HUES64 (cell line): Measurements from ENCODE around the gene RHBDD1.

Experiments
- H3K27ac ChIP-seq: 2 replicates; pipeline ENCODE4 v1.7.0; 2013; ENCODE audit warnings: low read depth, low read length, inconsistent platforms
- H3K27me3 ChIP-seq: 2 replicates; pipeline ENCODE4 v1.6.1; 2013; ENCODE audit warnings: mild to moderate bottlenecking, low read length; ENCODE audit not compliant: insufficient read depth
- H3K36me3 ChIP-seq: 2 replicates; pipeline ENCODE4 v1.6.1; 2013; ENCODE audit warnings: mild to moderate bottlenecking, low read length; ENCODE audit not compliant: insufficient read depth
- H3K4me1 ChIP-seq: 2 replicates; pipeline ENCODE4 v1.6.1; 2013; ENCODE audit warnings: mild to moderate bottlenecking, low read length, moderate library complexity; ENCODE audit not compliant: insufficient read depth
- H3K4me3 ChIP-seq: 2 replicates; pipeline ENCODE4 v1.5.1; 2013; ENCODE audit warnings: mild to moderate bottlenecking, low read length, moderate library complexity
- H3K9ac ChIP-seq: 2 replicates; pipeline ENCODE4 v1.6.1; 2013; ENCODE audit warnings: mild to moderate bottlenecking, low read depth, low read length
- H3K9me3 ChIP-seq: 2 replicates; pipeline ENCODE4 v1.6.1; 2013; ENCODE audit warnings: low read depth, low read length; ENCODE audit not compliant: insufficient read depth
- WGBS: fragments of 150-250, 120-280 bp; methylation state at CpG from one replicate; pipeline ENCODE4 v1.1.7; 2013; ENCODE audit warnings: missing lambda C conversion rate; 5-methylcytosine and 5-hydroxymethylcytosine counted together

Gene RHBDD1

GRCh38 chr2:227016894-227017293, 181.0 kb downstream of the RHBDD1 start:
- Histone ChIP-seq H3K4me1 (no peaks in the 10 kb centered on the region), H3K27me3 (no peaks in the 10 kb centered on the region), H3K36me3 (no peaks in the 10 kb centered on the region), H3K9me3 (no peaks in the 10 kb centered on the region), H3K4me3 (no peak overlapping the region), H3K27ac (no peak overlapping the region), H3K9ac (no peak overlapping the region)
- WGBS: 67% methylated on average over 4 of the region's 4 CpGs

- Histone ChIP-seq H3K27ac (no peak overlapping the region), H3K9ac (no peak overlapping the region), H3K36me3 (no peaks in the 10 kb centered on the region), H3K4me3 (no peak overlapping the region), H3K9me3 (no peaks in the 10 kb centered on the region), H3K4me1 (no peaks in the 10 kb centered on the region), H3K27me3 (no peaks in the 10 kb centered on the region)
- 93% methylated on average over 2 of the region's 2 CpGs for WGBS
Observed at GRCh38 chr2:227020416-227020815, 184.6 kb downstream of the RHBDD1 start.

- Histone ChIP-seq H3K4me3 (no peak overlapping the region), H3K27ac (no peak overlapping the region), H3K27me3 (no peaks in the 10 kb centered on the region), H3K9ac (no peak overlapping the region), H3K36me3 (no peaks in the 10 kb centered on the region), H3K4me1 (no peaks in the 10 kb centered on the region), H3K9me3 (no peaks in the 10 kb centered on the region)
- 78% methylated on average over 3 of the region's 3 CpGs for WGBS
Observed at GRCh38 chr2:227022608-227023007, 186.8 kb downstream of the RHBDD1 start.

GRCh38 chr2:227025510-227025909, 189.7 kb downstream of the RHBDD1 start:
- Histone ChIP-seq H3K27me3 (no peaks in the 10 kb centered on the region), H3K36me3 (no peaks in the 10 kb centered on the region), H3K4me3 (no peak overlapping the region), H3K9ac (no peak overlapping the region), H3K9me3 (no peaks in the 10 kb centered on the region), H3K4me1 (no peaks in the 10 kb centered on the region), H3K27ac (no peak overlapping the region)
- WGBS: 90% methylated on average over 1 of the region's 2 CpGs

GRCh38 chr2:227029426-227030105, 193.7 kb downstream of the RHBDD1 start:
- Histone ChIP-seq H3K36me3 (no peaks in the 10 kb centered on the region), H3K4me1 (no peaks in the 10 kb centered on the region), H3K4me3 (no peak overlapping the region), H3K9me3 (no peaks in the 10 kb centered on the region), H3K27ac (no peak overlapping the region), H3K9ac (no peak overlapping the region), H3K27me3 (no peaks in the 10 kb centered on the region)
- 96% methylated on average over 3 of the region's 3 CpGs for WGBS

- Histone ChIP-seq H3K9me3 (no peaks in the 10 kb centered on the region), H3K4me1 (no peaks in the 10 kb centered on the region), H3K9ac (no peak overlapping the region), H3K27ac (no peak overlapping the region), H3K27me3 (no peaks in the 10 kb centered on the region), H3K4me3 (no peak overlapping the region), H3K36me3 (no peaks in the 10 kb centered on the region)
- WGBS: 97% methylated on average over 2 of the region's 2 CpGs
Observed at GRCh38 chr2:227030789-227031188, 194.9 kb downstream of the RHBDD1 start.

- H3K4me3 ChIP-seq: no peak overlapping the region
- H3K36me3 ChIP-seq: no peaks in the 10 kb centered on the region
- no peaks in the 10 kb centered on the region for H3K9me3 ChIP-seq
- H3K27ac ChIP-seq: no peak overlapping the region
- 58% methylated on average over 3 of the region's 3 CpGs for WGBS
- no peaks in the 10 kb centered on the region for H3K27me3 ChIP-seq
- H3K4me1 ChIP-seq: no peaks in the 10 kb centered on the region
- H3K9ac ChIP-seq: no peak overlapping the region
Observed at GRCh38 chr2:227031379-227031778, 195.5 kb downstream of the RHBDD1 start.

- no peaks in the 10 kb centered on the region for H3K27me3 ChIP-seq
- H3K4me3 ChIP-seq: no peak overlapping the region
- H3K27ac ChIP-seq: no peak overlapping the region
- no peaks in the 10 kb centered on the region for H3K36me3 ChIP-seq
- WGBS: 60% methylated on average over 16 of the region's 16 CpGs
- H3K4me1 ChIP-seq: no peaks in the 10 kb centered on the region
- H3K9me3 ChIP-seq: no peaks in the 10 kb centered on the region
- no peak overlapping the region for H3K9ac ChIP-seq
Observed at GRCh38 chr2:227033471-227034148, 197.8 kb downstream of the RHBDD1 start.

- H3K27me3 ChIP-seq: no peaks in the 10 kb centered on the region
- no peak overlapping the region for H3K4me3 ChIP-seq
- no peaks in the 10 kb centered on the region for H3K36me3 ChIP-seq
- no peaks in the 10 kb centered on the region for H3K9me3 ChIP-seq
- H3K4me1 ChIP-seq: no peaks in the 10 kb centered on the region
- H3K27ac ChIP-seq: no peak overlapping the region
- no peak overlapping the region for H3K9ac ChIP-seq
- 86% methylated on average over 7 of the region's 7 CpGs for WGBS
Observed at GRCh38 chr2:227035711-227036367, 200.0 kb downstream of the RHBDD1 start.

GRCh38 chr2:227036527-227036926, 200.7 kb downstream of the RHBDD1 start:
- WGBS: 91% methylated on average over 3 of the region's 3 CpGs
- no peaks in the 10 kb centered on the region for H3K27me3 ChIP-seq

GRCh38 chr2:227038550-227039189, 202.8 kb downstream of the RHBDD1 start:
- no peak overlapping the region for H3K9ac ChIP-seq
- no peaks in the 10 kb centered on the region for H3K4me1 ChIP-seq
- no peaks in the 10 kb centered on the region for H3K27me3 ChIP-seq
- no peak overlapping the region for H3K27ac ChIP-seq
- H3K4me3 ChIP-seq: no peak overlapping the region
- no peaks in the 10 kb centered on the region for H3K9me3 ChIP-seq
- H3K36me3 ChIP-seq: no peaks in the 10 kb centered on the region
- WGBS: 100% methylated on average over 1 of the region's 1 CpG

More at GRCh38 chr2:227036527-227036926, 200.7 kb downstream of the RHBDD1 start:
- no peaks in the 10 kb centered on the region for H3K36me3 ChIP-seq
- no peak overlapping the region for H3K4me3 ChIP-seq
- no peak overlapping the region for H3K27ac ChIP-seq
- H3K4me1 ChIP-seq: no peaks in the 10 kb centered on the region
- H3K9me3 ChIP-seq: no peaks in the 10 kb centered on the region
- no peak overlapping the region for H3K9ac ChIP-seq
